Epithelial cell of proximal tubule (primary cell): Measurements from ENCODE around the gene FNDC3B. TPM values are rescaled to one million over a fixed set of nuclear protein-coding genes. Genes with fewer than 3 reads are reported as not detected.

Source experiments
- DNase-seq: peaks from one replicate; pipeline ENCODE4 v3.0.0-alpha.2; 2011; ENCODE audit warnings: low read depth
- H3K4me3 ChIP-seq: 2 replicates; pipeline ENCODE4 v1.5.1; 2011; ENCODE audit warnings: low read depth, mild to moderate bottlenecking, low read length
- CTCF ChIP-seq: conservative IDR thresholded peaks from 2 replicates; pipeline ENCODE4 v1.5.1; 2012; ENCODE audit warnings: low read depth, mild to moderate bottlenecking, low read length
- total RNA-seq: library from RNA; depleted of rRNA; stranded (reverse); fragments of >200 nt; gene quantifications from 2 replicates; pipeline ENCODE4 v1.2.3, GENCODE V29; 2015

FNDC3B gene
- total RNA-seq, 1 donor from 2014 or later: 37.3 TPM

GRCh38 chr3:172046268-172046915 lies 7.0 kb downstream of the FNDC3B start:
- no peak for TF ChIP-seq CTCF
- DNase-seq: no peak
- no peak overlapping the region for H3K4me3 ChIP-seq

GRCh38 chr3:172047567-172048115 lies 8.3 kb downstream of the FNDC3B start:
- DNase-seq: no peak
- no peak for TF ChIP-seq CTCF
- H3K4me3 ChIP-seq: no peak overlapping the region

GRCh38 chr3:172048599-172048998 lies 9.2 kb downstream of the FNDC3B start:
- H3K4me3 ChIP-seq: no peak overlapping the region
- TF ChIP-seq CTCF: no peak
- no peak for DNase-seq

GRCh38 chr3:172051310-172051956 lies 12.1 kb downstream of the FNDC3B start:
- no peak for TF ChIP-seq CTCF
- H3K4me3 ChIP-seq: no peak overlapping the region
- no peak for DNase-seq

GRCh38 chr3:172051957-172052354 lies 12.6 kb downstream of the FNDC3B start:
- TF ChIP-seq CTCF: no peak
- no peak for DNase-seq
- no peak overlapping the region for H3K4me3 ChIP-seq

- no peak for DNase-seq
- no peak for TF ChIP-seq CTCF
Measured at GRCh38 chr3:172052405-172052804, 13.0 kb downstream of the FNDC3B start.

More at GRCh38 chr3:172052405-172052804, 13.0 kb downstream of the FNDC3B start:
- H3K4me3 ChIP-seq: no peak overlapping the region
